GM12872 (cell line): ENCODE results near the gene TCAP.

Experiments used
- CTCF ChIP-seq: IDR thresholded peaks from 3 replicates; pipeline ENCODE4 v1.5.1; 2011; ENCODE audit warnings: low read depth, mild to moderate bottlenecking, low read length, moderate library complexity; ENCODE audit not compliant: insufficient read depth

TCAP gene

GRCh38 chr17:39703913-39704312, 38.8 kb downstream of the TCAP start:
- 0 out of 3 replicates have a peak, but pooled peaks have one; percentile 5 for TF ChIP-seq CTCF

DNA sequence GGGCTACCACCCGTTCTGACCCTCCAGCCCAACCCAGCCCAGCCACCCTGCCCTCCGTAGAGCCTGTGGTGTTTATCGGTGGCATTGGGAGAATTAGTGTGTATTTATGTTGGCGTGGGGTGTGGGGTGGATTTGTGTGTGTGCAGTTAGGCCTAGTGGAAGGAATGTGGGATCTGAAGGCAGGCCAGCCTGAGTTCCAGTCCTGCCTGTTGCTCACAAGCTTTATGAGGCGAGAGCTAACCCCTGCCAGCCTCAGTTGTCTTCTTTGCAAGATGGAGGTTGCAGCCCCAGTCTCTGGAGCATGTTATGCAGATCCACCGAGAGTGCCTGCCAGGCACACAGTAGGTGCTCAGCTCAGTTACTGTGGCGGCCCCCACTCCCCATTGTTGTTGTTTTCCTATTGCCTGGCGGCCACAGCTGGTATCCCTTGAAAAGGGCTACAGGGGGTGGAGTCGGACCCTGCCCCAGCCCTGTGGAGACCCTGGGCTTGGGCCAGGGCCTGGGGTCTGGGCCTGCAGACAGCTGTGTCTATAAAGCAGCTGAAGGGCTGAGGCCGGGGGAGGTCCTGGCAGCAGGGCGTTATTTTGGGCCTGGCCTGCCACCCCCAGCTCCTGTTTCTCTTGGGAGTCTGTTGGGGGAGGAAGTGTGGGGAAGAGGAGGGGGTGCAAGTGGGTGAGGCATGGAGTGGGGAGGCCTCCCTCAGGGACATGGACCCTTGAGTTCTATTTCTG, 39.8 kb downstream of the TCAP start:
- no peak for TF ChIP-seq CTCF

- no peak for TF ChIP-seq CTCF
Observed at GRCh38 chr17:39705786-39706348, 40.7 kb downstream of the TCAP start.

GRCh38 chr17:39706383-39706782, 41.2 kb downstream of the TCAP start:
- no peak for TF ChIP-seq CTCF

- no peak for TF ChIP-seq CTCF
Observed at GRCh38 chr17:39706921-39707337, 41.8 kb downstream of the TCAP start.

GRCh38 chr17:39709319-39709997, 44.3 kb downstream of the TCAP start:
- TF ChIP-seq CTCF: no peak

GRCh38 chr17:39709998-39710964, 45.1 kb downstream of the TCAP start:
- TF ChIP-seq CTCF: no peak
